ENCODE data around the gene ZBED4. TPM values are rescaled to one million over a fixed set of nuclear protein-coding genes. Genes with fewer than 3 reads are reported as not detected.
"Not testable (repeated sequence)": the region's sequence is repeated elsewhere in the genome, so short reads cannot be mapped to it uniquely, and the experiment has no call there.

The ZBED4 gene
- total RNA-seq, 6 experiments from 2014 or later: 4.1 to 9.3 (median 5.2) TPM

DNA sequence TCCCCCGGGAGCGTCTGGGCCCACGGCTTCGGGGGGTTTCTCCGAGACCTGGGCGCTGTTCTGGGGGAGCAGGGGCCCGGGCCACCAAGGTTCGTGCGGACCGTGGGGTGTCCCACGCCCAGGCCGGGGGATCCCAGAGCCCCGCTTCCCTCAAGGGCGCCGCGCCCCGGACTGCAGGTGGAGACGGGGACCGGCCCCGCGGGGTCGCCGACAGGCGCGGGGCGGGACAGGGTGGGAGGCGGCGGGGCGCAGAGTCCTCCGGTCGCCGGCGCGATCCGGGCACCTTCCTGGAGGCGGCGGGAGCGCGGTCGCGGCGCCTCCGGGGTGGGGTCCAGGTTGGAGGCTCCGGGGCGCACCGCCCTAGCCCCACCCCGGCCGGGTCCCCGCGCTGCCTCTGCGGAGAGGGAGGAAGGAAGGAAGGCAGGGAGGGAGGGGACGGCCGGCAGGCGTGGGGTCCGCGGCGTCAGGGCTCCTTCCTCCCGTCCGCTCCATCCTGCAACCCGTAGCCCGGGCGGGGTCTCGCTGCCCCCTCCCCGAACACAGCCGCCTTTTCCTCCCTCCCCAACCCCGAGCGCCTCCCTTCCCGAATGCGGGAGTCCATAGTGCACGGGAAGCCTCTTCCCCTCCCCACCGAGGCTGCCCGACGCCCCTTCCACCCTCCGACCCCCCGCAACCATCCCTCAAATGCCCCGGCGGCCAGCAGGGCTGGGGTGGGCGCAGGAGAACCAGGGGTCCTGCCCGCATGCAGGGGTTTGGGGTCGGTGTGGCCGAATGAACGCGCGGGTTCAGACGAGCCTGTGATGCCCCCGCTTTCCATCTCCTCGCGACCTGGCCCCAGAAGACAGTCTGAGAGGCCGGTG, 4.3 kb upstream of the ZBED4 start:
- WGBS (ENCODE audit: insufficient coverage, low coverage, low lambda C conversion rate, missing lambda C conversion rate): 7% methylated on average over 21 of the region's 89 CpGs
- H3K27me3 ChIP-seq: peaks cover 0 to 5% of the 10 kb centered on the region in 2 donors
- no peak overlapping the region for H3K27ac ChIP-seq
- TF ChIP-seq CTCF (IDR thresholded peaks at IDR 0.05) (no peak), POLR2A (IDR thresholded peaks at IDR 0.05) (no peak)
- peak overlapping the region; percentile 41 to 56 (median 46) for H3K4me3 ChIP-seq
- peaks cover 0 to 15% (median 4%) of the 10 kb centered on the region in 4 donors for H3K4me1 ChIP-seq
- intact Hi-C loops (cut with DNase I): no loop called here
- DNase-seq (no peak), ATAC-seq (no peak)
- H3K9me3 ChIP-seq: no peaks in the 10 kb centered on the region
- no peaks in the 10 kb centered on the region for H3K36me3 ChIP-seq

- 60% methylated on average over 3 of the region's 31 CpGs for WGBS (ENCODE audit: insufficient coverage, low coverage, low lambda C conversion rate, missing lambda C conversion rate)
- Histone ChIP-seq H3K27me3 (peaks cover 0 to 5% of the 10 kb centered on the region in 2 donors), H3K4me3 (no peak overlapping the region), H3K9me3 (no peaks in the 10 kb centered on the region), H3K27ac (no peak overlapping the region), H3K4me1 (peaks cover 0 to 20% (median 7%) of the 10 kb centered on the region in 4 donors), H3K36me3 (no peaks in the 10 kb centered on the region)
- ATAC-seq (no peak), DNase-seq (no peak)
- TF ChIP-seq POLR2A (IDR thresholded peaks at IDR 0.05): no peak
- no peak for TF ChIP-seq CTCF (IDR thresholded peaks at IDR 0.05)
- intact Hi-C loops (cut with DNase I): no loop called here
Observed at GRCh38 chr22:49850021-49850911, 3.4 kb upstream of the ZBED4 start.

GRCh38 chr22:49850959-49851802, 2.5 kb upstream of the ZBED4 start:
- DNase-seq: no peak
- TF ChIP-seq CTCF (IDR thresholded peaks at IDR 0.05) (no peak), POLR2A (IDR thresholded peaks at IDR 0.05) (no peak)
- Histone ChIP-seq H3K4me3 (no peak overlapping the region), H3K27ac (no peak overlapping the region), H3K27me3 (peaks cover 0 to 5% of the 10 kb centered on the region in 2 donors), H3K4me1 (peaks cover 0 to 26% (median 11%) of the 10 kb centered on the region in 4 donors), H3K36me3 (no peaks in the 10 kb centered on the region), H3K9me3 (no peaks in the 10 kb centered on the region)
- 71% methylated on average over 5 of the region's 10 CpGs for WGBS (ENCODE audit: insufficient coverage, low coverage, low lambda C conversion rate, missing lambda C conversion rate)
- intact Hi-C loops (cut with DNase I): no loop called here
- no peak for ATAC-seq

DNA sequence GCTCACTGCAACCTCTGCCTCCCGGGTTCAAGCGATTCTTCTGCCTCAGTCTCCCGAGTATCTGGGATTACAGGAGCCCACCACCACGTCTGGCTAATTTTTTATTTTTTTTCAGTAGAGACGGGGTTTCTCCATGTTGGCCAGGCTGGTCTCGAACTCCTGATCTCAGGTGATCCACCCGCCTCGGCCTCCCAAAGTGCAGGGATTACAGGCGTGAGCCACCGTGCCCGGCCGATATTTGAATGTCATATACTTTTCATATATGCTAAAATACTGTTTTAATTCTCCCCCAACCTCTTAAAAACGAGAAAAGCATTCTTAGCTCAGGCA, 1.1 kb upstream of the ZBED4 start:
- Histone ChIP-seq H3K27ac (peak overlapping the region; percentile 91 to 97 (median 95)), H3K4me3 (peak overlapping the region; percentile 64 to 95 (median 70)), H3K4me1 (peaks cover 0 to 26% (median 12%) of the 10 kb centered on the region in 4 donors)
- WGBS (ENCODE audit: insufficient coverage, low coverage, low lambda C conversion rate, missing lambda C conversion rate): 28% methylated on average over 13 of the region's 13 CpGs
- H3K36me3 ChIP-seq; intact Hi-C loops (cut with DNase I); H3K27me3 ChIP-seq; ATAC-seq; DNase-seq; H3K9me3 ChIP-seq: not testable (repeated sequence)

Data from right lobe of liver (tissue), 6 donors.